HL-60 (cell line): Measurements from ENCODE around the gene PTGER2.

Experiments
- DNase-seq, 2 experiments: peaks; one replicate each; pipeline ENCODE4 v3.0.0-alpha.2; 2010 to 2020; ENCODE audit warnings: low read depth in 1 of 2, low spot score in 1 of 2
- H3K27ac ChIP-seq: fragments of 250-450 bp; sonication (Bioruptor Pico); replicated peaks from 2 replicates; pipeline ENCODE4 v1.5.1; 2020; ENCODE audit warnings: mild to moderate bottlenecking, moderate library complexity
- H3K27me3 ChIP-seq: fragments of 250-450 bp; sonication (Bioruptor Pico); 2 replicates; pipeline ENCODE4 v1.5.1; 2021; ENCODE audit warnings: mild to moderate bottlenecking, moderate library complexity; ENCODE audit not compliant: insufficient read depth, poor library complexity, severe bottlenecking
- H3K4me3 ChIP-seq: replicated peaks from 2 replicates; pipeline ENCODE4 v1.5.1; 2011; ENCODE audit warnings: mild to moderate bottlenecking, control low read depth, low read length; ENCODE audit not compliant: insufficient read depth
- CTCF ChIP-seq: IDR thresholded peaks from one replicate; pipeline ENCODE4 v1.5.1; 2011; ENCODE audit warnings: low read length, control low read depth, inconsistent platforms; ENCODE audit not compliant: insufficient read depth
- GABPA ChIP-seq: IDR thresholded peaks from 2 replicates; pipeline ENCODE4 v1.6.1; 2012; ENCODE audit warnings: low read depth
- POLR2AphosphoS5 ChIP-seq: IDR thresholded peaks from 2 replicates; pipeline ENCODE4 v1.6.1; 2012; ENCODE audit warnings: low read depth
- REST ChIP-seq: IDR thresholded peaks from 2 replicates; pipeline ENCODE4 v1.6.1; 2012; ENCODE audit warnings: low read depth; ENCODE audit not compliant: insufficient replicate concordance
- SPI1 ChIP-seq: IDR thresholded peaks from 2 replicates; pipeline ENCODE4 v1.6.1; 2012; ENCODE audit warnings: low read depth, mild to moderate bottlenecking, borderline replicate concordance

PTGER2 gene

DNA sequence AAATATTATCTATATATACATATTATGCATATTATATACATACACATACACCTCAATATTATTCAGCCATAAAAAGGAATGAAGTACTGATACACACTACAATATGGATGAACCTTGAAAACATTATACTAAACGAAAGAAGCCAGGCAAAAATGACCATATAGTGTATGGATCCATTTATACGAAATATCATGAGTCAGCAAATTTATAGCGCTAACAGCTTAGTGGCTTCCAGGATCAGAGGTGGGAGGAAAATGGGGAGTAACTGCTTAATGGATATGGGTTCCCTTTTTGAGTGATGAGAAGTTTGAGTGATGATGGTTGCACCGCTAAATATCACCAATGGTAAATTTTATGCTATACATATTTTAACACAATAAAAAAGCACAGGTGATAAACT is 32.7 kb downstream of the PTGER2 start:
- TF ChIP-seq REST: no peak
- no peak for TF ChIP-seq GABPA
- no peak for TF ChIP-seq POLR2AphosphoS5
- no peak for TF ChIP-seq CTCF
- no peak for TF ChIP-seq SPI1
- Histone ChIP-seq H3K4me3 (no peak overlapping the region), H3K27me3 (no peaks in the 10 kb centered on the region)

DNA sequence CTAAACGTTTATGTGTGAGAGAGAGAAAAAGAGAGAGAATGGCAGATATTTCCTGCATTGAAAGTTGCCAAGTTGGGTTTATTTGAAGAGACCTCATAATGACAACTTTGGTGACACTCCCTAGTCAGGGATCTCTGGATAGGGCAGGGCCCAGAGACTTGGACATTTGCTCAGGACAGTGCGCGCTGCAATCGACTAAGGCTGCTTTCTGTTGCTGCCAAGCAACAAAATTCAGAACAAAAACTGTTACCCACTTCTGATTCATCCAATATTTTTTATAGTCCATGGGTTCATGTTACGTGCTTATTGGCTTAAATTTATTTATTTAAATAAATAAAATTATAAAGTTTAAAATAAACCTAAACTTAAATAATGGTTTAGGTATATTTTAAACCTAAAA is 34.2 kb downstream of the PTGER2 start:
- Histone ChIP-seq H3K4me3 (no peak overlapping the region), H3K27me3 (no peaks in the 10 kb centered on the region), H3K27ac (no peak overlapping the region)
- DNase-seq: no peak
- TF ChIP-seq REST: no peak
- no peak for TF ChIP-seq POLR2AphosphoS5
- no peak for TF ChIP-seq SPI1
- no peak for TF ChIP-seq GABPA
- no peak for TF ChIP-seq CTCF

More for the DNA sequence above, 32.7 kb downstream of the PTGER2 start:
- H3K27ac ChIP-seq: no peak overlapping the region
- DNase-seq: no peak

DNA sequence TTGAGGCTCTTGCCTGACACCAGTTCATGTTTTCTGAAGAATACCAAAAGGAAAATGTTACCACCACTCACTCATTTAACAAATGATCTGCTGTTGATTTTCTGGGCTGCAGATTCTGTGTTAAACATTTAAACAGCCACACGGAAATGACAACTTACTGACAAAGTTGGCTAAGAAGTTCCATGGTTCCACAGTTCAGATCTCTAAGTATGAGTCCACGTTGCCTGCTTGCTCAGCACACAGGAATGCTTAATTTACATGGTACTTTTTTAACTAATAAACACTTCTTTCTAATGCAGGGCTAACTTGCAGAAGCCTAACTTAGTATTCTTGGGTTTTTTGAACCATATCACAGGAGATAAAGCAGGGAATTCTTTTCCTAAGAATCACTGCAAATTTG is 34.7 kb downstream of the PTGER2 start:
- DNase-seq: no peak
- H3K4me3 ChIP-seq: no peak overlapping the region
- H3K27ac ChIP-seq: no peak overlapping the region
- TF ChIP-seq CTCF (no peak), POLR2AphosphoS5 (no peak), REST (no peak), GABPA (no peak), SPI1 (no peak)
- no peaks in the 10 kb centered on the region for H3K27me3 ChIP-seq
